Measurements from ENCODE around the gene EPAS1. TPM values are rescaled to one million over a fixed set of nuclear protein-coding genes. Genes with fewer than 3 reads are reported as not detected.

EPAS1 gene
- polyA plus RNA-seq, 2 of the 4 experiments (the other 2 are of a cell fraction): 128 to 143 TPM

GRCh38 chr2:46387886-46388515 lies 90.8 kb downstream of the EPAS1 start:
- 95% methylated on average over 4 of the region's 5 CpGs for WGBS (ENCODE audit: missing lambda C conversion rate)
- TF ChIP-seq RCOR1 (IDR thresholded peaks at IDR 0.05; ENCODE audit: low read depth, low read length) (no peak), PHF8 (IDR thresholded peaks at IDR 0.05; ENCODE audit: borderline replicate concordance, low read depth) (no peak), JUN (IDR thresholded peaks at IDR 0.05) (no peak), ESRRA (IDR thresholded peaks at IDR 0.05; ENCODE audit: borderline replicate concordance, low read length) (no peak), ZC3H11A (IDR thresholded peaks at IDR 0.05) (no peak), HDAC2 (IDR thresholded peaks at IDR 0.05) (no peak), CHD2 (IDR thresholded peaks at IDR 0.05; ENCODE audit: low read length, partially characterized antibody) (no peak), MAX (IDR thresholded peaks at IDR 0.05) (no peak), POLR2AphosphoS2 (conservative IDR thresholded peaks at IDR 0.05; ENCODE audit: low read length) (no peak), ATOH8 (CRISPR knock-in tag; IDR thresholded peaks at IDR 0.05; ENCODE audit: low read depth) (no peak)
- Histone ChIP-seq H3K4me2 (no peak overlapping the region), H3K27ac (peak overlapping the region in 1 of 2 experiments; percentile 85; a peak in 4 of 6 replicates), H3K9me3 (no peaks in the 10 kb centered on the region), H3K4me3 (no peak overlapping the region), H3K4me1 (peaks cover 20% of the 10 kb centered on the region)
- ATAC-seq (no peak), FAIRE-seq (no peak), DNase-seq (ENCODE audit: low read depth in 1 of 2, low spot score in 1 of 2) (no peak)
- CTCF ChIA-PET: interaction anchor here (0.6 to 2.6 kb wide), 4 partner anchors 10 to 397 kb away, joined by 3 to 7 read pairs (median 4); no protein-coding TSS in a partner anchor
- POLR2A ChIA-PET: no interaction called here

- WGBS (ENCODE audit: missing lambda C conversion rate): 94% methylated on average over 5 of the region's 5 CpGs
- H3K4me3 ChIP-seq: no peak overlapping the region
- FAIRE-seq (no peak), DNase-seq (ENCODE audit: low read depth in 1 of 2, low spot score in 1 of 2) (no peak), ATAC-seq (no peak)
- TF ChIP-seq TFCP2L1 (CRISPR knock-in tag; IDR thresholded peaks at IDR 0.05): no peak
- TF ChIP-seq MAZ (IDR thresholded peaks at IDR 0.05; ENCODE audit: borderline replicate concordance, low read depth, low read length): no peak
- TF ChIP-seq EHF (CRISPR knock-in tag; IDR thresholded peaks at IDR 0.05): no peak
- H3K9me3 ChIP-seq: no peaks in the 10 kb centered on the region
- ChIA-PET CTCF (interaction anchor here (0.6 to 2.0 kb wide), 5 partner anchors 12 to 749 kb away, joined by 3 to 5 read pairs (median 4); no protein-coding TSS in a partner anchor), POLR2A (no interaction called here)
- H3K4me2 ChIP-seq: no peak overlapping the region
- 0 out of 6 replicates have a peak overlapping the region, but pooled peaks of 1 of the 2 experiments have one; percentile 7 for H3K27ac ChIP-seq
- peaks cover 23% of the 10 kb centered on the region for H3K4me1 ChIP-seq
Measured at GRCh38 chr2:46388881-46389280, 91.7 kb downstream of the EPAS1 start.

- no peak overlapping the region for H3K4me3 ChIP-seq
- DNase-seq (ENCODE audit: low read depth in 1 of 2, low spot score in 1 of 2): no peak
- 93% methylated on average over 13 of the region's 13 CpGs for WGBS (ENCODE audit: missing lambda C conversion rate)
- H3K4me1 ChIP-seq: peaks cover 23% of the 10 kb centered on the region
- 0 out of 5 replicates have a peak, but pooled peaks of 1 of the 2 experiments have one; percentile 14 for TF ChIP-seq RAD21 (conservative IDR thresholded peaks at IDR 0.05 in 1 of 2, IDR thresholded peaks at IDR 0.05 in 1 of 2)
- no peak for TF ChIP-seq ELK1 (IDR thresholded peaks at IDR 0.05; ENCODE audit: low read depth, low read length)
- TF ChIP-seq JUN (IDR thresholded peaks at IDR 0.05): peak in 1 of 2 experiments; percentile 5; a peak in 1 of 5 replicates
- no peaks in the 10 kb centered on the region for H3K9me3 ChIP-seq
- ATAC-seq: peak in 1 of 2 experiments; percentile 3; a peak in 1 of 6 replicates
- no peak overlapping the region for H3K4me2 ChIP-seq
- POLR2A ChIA-PET: no interaction called here
- no peak for FAIRE-seq
- CTCF ChIA-PET: interaction anchor here (0.9 to 2.0 kb wide), 5 partner anchors 8 to 385 kb away, joined by 3 to 5 read pairs (median 4); no protein-coding TSS in a partner anchor
- H3K27ac ChIP-seq: peak overlapping the region in 1 of 2 experiments; percentile 14; a peak in 1 of 6 replicates
Measured at GRCh38 chr2:46389417-46389916, 92.3 kb downstream of the EPAS1 start.

GRCh38 chr2:46390036-46390435 lies 92.8 kb downstream of the EPAS1 start:
- CTCF ChIA-PET: interaction anchor here (1.0 to 2.0 kb wide), 4 partner anchors 8 to 386 kb away, joined by 3 to 5 read pairs (median 4); no protein-coding TSS in a partner anchor
- DNase-seq (ENCODE audit: low read depth in 1 of 2, low spot score in 1 of 2): no peak
- no peak for FAIRE-seq
- POLR2A ChIA-PET: no interaction called here
- Histone ChIP-seq H3K4me2 (no peak overlapping the region), H3K4me3 (no peak overlapping the region), H3K27ac (peak overlapping the region in 1 of 2 experiments; percentile 14; a peak in 1 of 6 replicates), H3K4me1 (peaks cover 23% of the 10 kb centered on the region), H3K9me3 (no peaks in the 10 kb centered on the region)
- TF ChIP-seq ZFP36 (IDR thresholded peaks at IDR 0.05; ENCODE audit: borderline replicate concordance, partially characterized antibody): no peak
- no peak for TF ChIP-seq MAFK (IDR thresholded peaks at IDR 0.05; ENCODE audit: partially characterized antibody)
- TF ChIP-seq RARB (CRISPR knock-in tag; IDR thresholded peaks at IDR 0.05): no peak
- TF ChIP-seq NR3C1 (IDR thresholded peaks at IDR 0.05): no peak
- TF ChIP-seq RFX5 (IDR thresholded peaks at IDR 0.05): no peak
- TF ChIP-seq ZSCAN20 (CRISPR knock-in tag; IDR thresholded peaks at IDR 0.05): no peak
- TF ChIP-seq TP53 (CRISPR knock-in tag; IDR thresholded peaks at IDR 0.05): 0 out of 2 replicates have a peak, but pooled peaks have one; percentile 44
- no peak for TF ChIP-seq MYC (IDR thresholded peaks at IDR 0.05; ENCODE audit: borderline replicate concordance, low read length)
- ATAC-seq: peak in 1 of 2 experiments; percentile 5; a peak in 1 of 6 replicates
- WGBS (ENCODE audit: missing lambda C conversion rate): 78% methylated on average over 3 of the region's 3 CpGs
